NCI-H524 treated with DMSO at 0.1 percent for 48 hours (cell line): ENCODE data around the gene PITPNB.

Experiments
- DNase-seq: peaks from one replicate; lab custom pipeline; 2025; lab: John Stamatoyannopoulos, UW

Gene PITPNB

DNA sequence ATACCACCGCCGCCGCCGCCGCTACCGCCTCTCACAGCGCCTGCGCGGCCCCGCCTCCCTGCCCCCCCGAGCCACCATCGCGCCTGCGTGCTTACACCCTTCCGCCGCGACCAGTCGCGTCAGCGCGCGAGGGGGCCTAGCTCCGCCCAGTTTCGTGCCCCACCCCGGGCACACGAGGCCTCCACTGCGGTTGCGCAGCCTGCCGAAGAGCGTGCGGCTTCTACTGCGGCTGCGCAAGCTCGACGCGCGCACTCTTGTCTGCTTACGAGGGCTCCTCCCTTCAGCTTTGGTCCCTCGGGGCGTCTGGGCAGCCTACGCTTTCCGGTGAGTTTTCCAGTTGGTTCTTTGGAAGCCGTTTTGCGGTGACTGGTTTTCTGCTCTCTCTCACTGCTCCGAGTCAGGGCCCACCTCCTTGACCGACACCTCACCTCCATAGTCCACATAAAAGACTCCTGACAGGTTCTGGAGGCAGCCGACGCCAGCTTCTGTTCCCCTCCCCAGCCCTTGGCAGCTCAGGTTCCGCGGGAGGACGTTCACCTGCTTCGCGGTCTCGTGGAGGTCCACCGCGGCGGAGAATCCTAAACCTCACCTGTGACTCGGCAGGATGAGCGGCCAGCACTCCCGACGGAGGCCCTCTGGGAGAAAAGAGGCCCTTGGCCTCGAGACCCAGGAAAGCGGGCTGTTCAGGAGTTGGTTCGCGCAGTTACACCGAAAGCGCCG, at the start of gene PITPNB:
Gene PITPNB (minus strand): TSS at position 35 of the 720 bp plus-strand sequence. CDS start 65 bp downstream, outside the sequence.
- peak; percentile 81 for DNase-seq

- DNase-seq, result no peak
Measured at GRCh38 chr22:27966168-27967064, 47.4 kb upstream of the PITPNB start.

GRCh38 chr22:27962268-27963044, 43.4 kb upstream of the PITPNB start:
- DNase-seq, result no peak

- DNase-seq, result no peak
Measured at GRCh38 chr22:27961680-27962079, 42.6 kb upstream of the PITPNB start.

- DNase-seq, result no peak
Measured at GRCh38 chr22:27961182-27961581, 42.1 kb upstream of the PITPNB start.

GRCh38 chr22:27959335-27960090, 40.5 kb upstream of the PITPNB start:
- no peak for DNase-seq

GRCh38 chr22:27952779-27953178, 33.7 kb upstream of the PITPNB start:
- DNase-seq, result no peak

GRCh38 chr22:27952091-27952490, 33.0 kb upstream of the PITPNB start:
- DNase-seq, result no peak

DNA sequence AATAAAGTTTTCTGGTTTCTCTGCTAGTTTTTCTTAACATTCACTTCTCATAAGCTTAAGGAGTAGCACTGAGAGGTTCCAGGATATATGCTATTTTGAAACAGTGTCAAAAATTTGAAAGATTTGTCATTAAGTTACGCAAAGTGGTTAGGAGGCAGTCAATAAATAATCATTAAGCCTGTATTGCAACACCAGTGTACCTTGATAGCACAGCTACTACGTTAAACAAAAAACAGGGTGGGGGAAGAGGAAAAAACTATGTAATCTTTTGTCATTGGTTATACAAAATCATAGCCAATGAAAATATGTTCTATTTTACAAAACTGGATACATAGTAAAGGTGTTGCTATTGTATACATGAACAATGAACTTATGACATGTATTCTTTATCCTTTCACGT, 30.4 kb upstream of the PITPNB start:
- no peak for DNase-seq

- no peak for DNase-seq
Measured at GRCh38 chr22:27948569-27948968, 29.5 kb upstream of the PITPNB start.

DNA sequence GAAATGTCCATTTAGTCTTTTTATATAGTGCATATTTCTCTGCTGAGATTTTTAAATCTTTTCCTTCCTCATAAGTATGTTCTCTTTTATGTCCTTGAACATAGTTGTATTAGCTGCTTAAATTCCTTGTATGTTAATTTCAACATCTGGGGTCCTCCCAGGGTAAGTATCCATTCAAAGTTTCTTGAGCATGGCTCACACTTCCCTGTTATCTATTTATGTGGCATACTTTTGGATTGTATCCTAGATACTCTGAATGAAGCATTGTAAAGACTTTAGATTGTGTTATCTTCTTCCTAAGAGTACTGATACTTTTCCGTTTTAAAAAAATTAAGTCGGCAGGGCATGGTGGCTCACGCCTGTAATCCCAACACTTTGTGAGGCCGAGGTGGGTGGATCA, 28.4 kb upstream of the PITPNB start:
- no peak for DNase-seq

- DNase-seq, result no peak
Measured at GRCh38 chr22:27941143-27941542, 22.1 kb upstream of the PITPNB start.

DNA sequence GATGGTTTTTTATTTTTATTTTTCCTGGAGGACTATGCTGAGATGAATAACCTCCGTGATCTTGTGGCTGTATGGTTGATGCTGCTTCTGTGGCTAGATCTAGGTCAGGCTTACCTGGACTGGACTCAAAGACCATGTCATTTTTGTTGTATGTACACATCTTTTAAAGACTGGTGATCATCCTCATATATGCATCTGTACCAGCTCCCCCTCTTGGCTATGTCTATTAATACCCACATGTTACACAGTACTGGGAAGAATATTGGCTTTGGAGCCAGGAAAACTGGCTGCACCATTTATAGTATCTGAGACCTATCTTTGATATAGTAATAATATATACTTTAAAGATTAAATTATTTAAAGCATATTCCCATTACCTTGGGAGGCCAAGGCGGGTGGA, 18.4 kb upstream of the PITPNB start:
- DNase-seq, result no peak

DNA sequence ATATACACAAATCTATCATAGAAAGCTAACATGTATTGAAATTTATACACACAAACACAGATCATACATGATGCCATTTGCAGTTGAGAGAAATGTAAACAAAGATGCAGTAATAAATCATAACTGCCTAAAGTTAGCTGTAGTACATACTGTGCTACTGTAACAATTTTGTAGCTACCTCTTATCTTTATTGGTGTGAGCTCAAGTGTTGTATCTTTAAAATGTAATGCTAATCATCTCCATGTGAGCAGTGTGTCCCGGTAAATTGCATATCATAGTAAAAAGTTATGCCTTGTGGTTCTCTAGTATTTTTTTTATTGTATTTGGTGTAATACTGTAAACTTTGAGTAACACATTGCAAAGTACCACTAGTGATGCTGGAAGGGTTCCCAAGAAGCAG, 16.8 kb upstream of the PITPNB start:
- DNase-seq, result no peak

DNA sequence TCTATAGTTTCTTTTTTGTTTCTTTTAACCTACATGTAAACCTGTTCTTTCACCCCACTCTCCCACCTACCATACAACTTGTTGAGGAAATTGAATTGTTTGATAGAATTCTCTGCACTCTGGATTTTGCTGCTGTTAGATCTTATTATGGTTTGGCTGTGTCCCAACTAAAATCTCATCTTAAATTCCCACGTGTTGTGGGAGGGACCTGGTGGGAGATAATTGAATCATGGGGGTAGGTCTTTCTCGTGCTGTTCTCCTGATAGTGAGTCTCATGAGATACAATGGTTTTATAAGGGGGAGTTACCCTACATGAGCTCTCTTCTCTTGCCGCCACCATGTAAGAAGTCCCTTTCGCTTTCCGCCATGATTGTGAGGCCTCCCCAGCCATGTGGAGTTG, 15.0 kb upstream of the PITPNB start:
- no peak for DNase-seq

GRCh38 chr22:27933186-27933983, 14.3 kb upstream of the PITPNB start:
- DNase-seq, result no peak

DNA sequence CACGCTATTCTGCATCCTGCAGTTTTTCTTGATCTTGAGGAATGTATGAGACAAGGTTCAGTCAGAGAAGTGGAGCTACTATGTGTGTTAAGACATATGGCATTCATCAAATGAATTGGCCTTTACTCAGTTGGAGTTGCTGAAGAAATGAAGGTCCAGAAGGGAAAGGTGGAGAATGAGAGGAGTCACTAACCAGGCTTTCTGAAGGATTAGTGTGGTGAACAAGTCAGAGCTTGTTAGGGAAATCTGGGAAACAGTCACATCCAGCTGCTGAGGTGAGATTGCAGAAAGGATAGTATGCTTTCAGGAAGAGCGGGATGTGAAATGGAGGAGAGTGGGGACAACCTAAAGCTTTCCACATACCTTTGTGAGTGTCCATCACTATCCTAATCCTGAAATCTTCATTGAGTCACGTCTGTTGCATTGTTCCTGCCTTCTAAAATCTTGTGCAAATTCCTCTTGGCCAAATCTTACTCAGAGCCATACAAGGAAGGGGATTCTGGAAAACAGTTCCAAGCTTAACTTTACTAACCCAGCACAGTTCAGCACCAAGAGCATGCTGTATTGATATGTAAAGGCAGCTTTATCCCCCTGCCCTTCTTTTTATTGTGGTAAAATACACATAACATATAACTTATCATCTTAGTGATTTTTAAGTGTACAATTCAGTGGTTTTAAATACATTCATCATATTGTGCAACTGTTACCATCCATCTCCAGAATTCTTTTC, 11.4 kb upstream of the PITPNB start:
- DNase-seq, result no peak

DNA sequence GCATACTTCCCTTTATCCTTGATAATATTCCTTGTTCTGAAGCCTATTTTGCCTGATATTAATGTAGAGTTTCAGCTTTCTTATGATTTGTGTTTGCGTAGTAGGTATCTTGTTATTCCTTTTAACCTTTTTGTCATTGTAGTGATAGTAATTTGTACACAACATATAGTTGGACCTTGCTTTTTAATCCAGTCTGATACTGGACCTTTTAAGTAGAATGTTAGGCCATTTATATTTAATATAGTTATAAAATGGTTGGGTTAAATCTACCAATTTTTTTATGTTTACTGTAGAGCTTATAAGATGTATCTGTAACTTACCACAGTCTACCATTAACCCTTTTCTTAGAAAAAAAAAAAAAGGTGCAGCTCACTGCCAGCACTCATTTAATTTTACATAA, 8.6 kb upstream of the PITPNB start:
- no peak for DNase-seq

DNA sequence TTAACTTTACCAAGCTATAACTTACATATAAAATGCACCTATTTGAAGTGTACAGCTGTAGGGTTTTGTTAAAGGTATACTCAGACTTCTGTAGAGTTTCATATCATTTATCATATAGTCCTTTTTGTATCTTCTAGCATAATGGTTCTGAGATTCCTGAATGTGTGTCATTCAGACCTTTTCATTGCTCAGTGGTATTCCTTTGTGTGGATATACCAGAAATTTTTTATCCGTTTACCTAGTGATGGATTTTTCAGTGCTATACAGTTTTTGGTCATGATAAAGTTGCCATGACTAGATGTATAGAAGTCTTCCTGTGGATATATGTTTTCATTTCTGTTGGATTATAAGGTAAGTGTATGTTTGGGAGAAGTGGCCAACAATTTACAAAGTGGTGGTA, 6.3 kb upstream of the PITPNB start:
- DNase-seq, result no peak
